Muscle layer of colon (tissue), 2 donors: ENCODE results near the gene HYDIN.

Experiments
- H3K27ac ChIP-seq: one replicate; pipeline ENCODE4 v1.7.0; 2013; ENCODE audit warnings: low read depth, mild to moderate bottlenecking, low read length, moderate library complexity
- H3K27me3 ChIP-seq, 2 donors: one replicate each; pipeline ENCODE4 v1.7.0; 2013; ENCODE audit warnings: low read length in 2 of 2, mild to moderate bottlenecking in 2 of 2; ENCODE audit not compliant: insufficient read depth in 2 of 2, control insufficient read depth in 1 of 2
- H3K36me3 ChIP-seq: one replicate; pipeline ENCODE4 v1.7.0; 2013; ENCODE audit warnings: mild to moderate bottlenecking, low read length; ENCODE audit not compliant: insufficient read depth
- H3K4me1 ChIP-seq: one replicate; pipeline ENCODE4 v1.7.0; 2013; ENCODE audit warnings: mild to moderate bottlenecking, low read length; ENCODE audit not compliant: insufficient read depth
- H3K4me3 ChIP-seq, 2 donors: one replicate each; pipeline ENCODE4 v1.7.0; 2013; ENCODE audit warnings: low read length in 2 of 2, low read depth in 1 of 2, mild to moderate bottlenecking in 1 of 2, moderate library complexity in 1 of 2
- H3K9ac ChIP-seq: one replicate; pipeline ENCODE4 v1.7.0; 2013; ENCODE audit warnings: low read length
- H3K9me3 ChIP-seq: one replicate; pipeline ENCODE4 v1.7.0; 2013; ENCODE audit warnings: mild to moderate bottlenecking, low read length
- donor health status: abdominal sarcoma.
- donor health status: Adenocarcinoma of cecum.

Gene HYDIN

GRCh38 chr16:70808371-70808770 lies 422.2 kb downstream of the HYDIN start:
- Histone ChIP-seq H3K36me3 (no peaks in the 10 kb centered on the region), H3K9me3 (no peaks in the 10 kb centered on the region), H3K4me3 (no peak overlapping the region), H3K27ac (no peak overlapping the region), H3K4me1 (no peaks in the 10 kb centered on the region), H3K9ac (no peak overlapping the region), H3K27me3 (peaks cover 0 to 4% of the 10 kb centered on the region in 2 donors)

DNA sequence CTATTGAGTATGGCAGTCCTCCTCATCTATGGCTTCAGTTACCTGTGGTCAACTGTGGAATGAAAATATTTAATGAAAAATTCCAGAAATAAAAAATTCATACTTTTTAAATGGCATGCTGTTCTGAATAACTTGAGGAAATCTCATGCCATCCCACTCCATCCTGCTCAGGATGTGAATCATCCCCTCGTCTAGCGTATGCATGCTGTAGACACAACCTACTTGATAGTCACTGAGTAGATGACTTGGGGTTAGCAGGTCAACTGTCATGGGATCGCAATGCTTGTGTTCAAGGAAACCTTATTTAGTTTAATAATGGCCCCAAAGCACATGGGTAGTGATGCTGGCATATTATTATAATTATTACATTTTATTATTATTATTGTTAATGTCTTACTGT lies 424.7 kb downstream of the HYDIN start:
- no peaks in the 10 kb centered on the region for H3K36me3 ChIP-seq
- H3K9me3 ChIP-seq: no peaks in the 10 kb centered on the region
- H3K27ac ChIP-seq: no peak overlapping the region

DNA sequence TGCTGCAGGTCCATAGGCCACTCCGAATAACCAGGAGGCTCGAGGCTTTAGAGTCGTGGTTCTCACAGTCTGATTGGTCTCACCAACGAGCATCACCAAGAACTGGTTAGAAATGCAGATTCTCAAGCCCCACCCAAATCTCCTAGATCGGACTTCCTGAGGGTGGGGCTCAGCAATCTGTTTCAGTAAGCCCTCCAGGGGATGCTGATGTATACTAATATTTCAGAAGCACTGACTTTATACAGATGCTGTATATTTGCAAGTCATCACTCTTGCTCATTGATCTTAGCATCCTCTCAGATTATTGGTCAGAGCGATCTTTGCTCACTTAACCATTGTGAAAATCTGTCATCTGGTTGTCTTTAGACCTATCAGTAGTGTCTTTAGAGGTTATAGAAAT lies 425.1 kb downstream of the HYDIN start:
- H3K4me1 ChIP-seq: peaks cover 2% of the 10 kb centered on the region
- no peak overlapping the region for H3K4me3 ChIP-seq
- no peaks in the 10 kb centered on the region for H3K9me3 ChIP-seq
- peaks cover 0 to 4% of the 10 kb centered on the region in 2 donors for H3K27me3 ChIP-seq
- H3K27ac ChIP-seq: no peak overlapping the region
- H3K36me3 ChIP-seq: no peaks in the 10 kb centered on the region
- no peak overlapping the region for H3K9ac ChIP-seq

More for the DNA sequence above, 424.7 kb downstream of the HYDIN start:
- H3K27me3 ChIP-seq: peaks cover 0 to 4% of the 10 kb centered on the region in 2 donors
- no peaks in the 10 kb centered on the region for H3K4me1 ChIP-seq
- no peak overlapping the region for H3K9ac ChIP-seq
- H3K4me3 ChIP-seq: no peak overlapping the region

- H3K9ac ChIP-seq: no peak overlapping the region
- H3K36me3 ChIP-seq: no peaks in the 10 kb centered on the region
- H3K4me1 ChIP-seq: peaks cover 7% of the 10 kb centered on the region
- no peaks in the 10 kb centered on the region for H3K9me3 ChIP-seq
- no peak overlapping the region for H3K27ac ChIP-seq
- no peak overlapping the region for H3K4me3 ChIP-seq
- H3K27me3 ChIP-seq: peaks cover 0 to 4% of the 10 kb centered on the region in 2 donors
These were observed 425.8 kb downstream of the HYDIN start for GRCh38 chr16:70804734-70805169.

GRCh38 chr16:70804153-70804733 lies 426.3 kb downstream of the HYDIN start:
- Histone ChIP-seq H3K9ac (no peak overlapping the region), H3K9me3 (no peaks in the 10 kb centered on the region), H3K4me3 (no peak overlapping the region), H3K27me3 (peaks cover 0 to under 1% of the 10 kb centered on the region in 2 donors), H3K4me1 (peaks cover 12% of the 10 kb centered on the region), H3K36me3 (no peaks in the 10 kb centered on the region), H3K27ac (no peak overlapping the region)

- H3K27me3 ChIP-seq: no peaks in the 10 kb centered on the region
- H3K9me3 ChIP-seq: no peaks in the 10 kb centered on the region
- no peak overlapping the region for H3K27ac ChIP-seq
- peaks cover 13% of the 10 kb centered on the region for H3K4me1 ChIP-seq
- H3K9ac ChIP-seq: no peak overlapping the region
- no peak overlapping the region for H3K4me3 ChIP-seq
- no peaks in the 10 kb centered on the region for H3K36me3 ChIP-seq
These were observed 427.2 kb downstream of the HYDIN start for GRCh38 chr16:70803319-70803718.

DNA sequence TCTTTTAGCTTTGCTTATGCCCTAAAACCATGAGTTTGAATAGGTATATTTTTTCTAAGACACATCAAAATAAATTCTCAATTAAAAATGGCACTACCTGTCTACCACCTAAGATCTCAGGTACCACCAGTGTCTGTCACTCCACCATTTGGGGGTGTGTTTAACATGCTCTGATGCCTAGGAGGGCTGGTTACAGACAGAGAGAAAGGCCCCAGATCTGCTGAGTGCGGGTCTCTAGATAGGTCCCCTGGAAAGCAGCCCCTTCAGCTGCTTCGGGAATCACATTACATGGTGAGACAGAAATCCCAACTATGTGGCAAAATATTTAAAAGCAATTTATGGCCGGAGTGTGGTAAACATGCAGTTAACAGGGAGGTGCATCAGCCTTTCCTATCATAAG lies 428.9 kb downstream of the HYDIN start:
- Histone ChIP-seq H3K27me3 (no peaks in the 10 kb centered on the region), H3K36me3 (no peaks in the 10 kb centered on the region), H3K9me3 (no peaks in the 10 kb centered on the region), H3K27ac (no peak overlapping the region), H3K4me3 (peak overlapping the region in 1 of 2 donors; percentile 98), H3K9ac (no peak overlapping the region), H3K4me1 (peaks cover 13% of the 10 kb centered on the region)

GRCh38 chr16:70800781-70801480 lies 429.6 kb downstream of the HYDIN start, which contains the start of gene VAC14:
VAC14 (minus strand) TSS chr16:70801158; CDS start chr16:70800900, 258 bp downstream.
- peak within 1 kb of the TSS; percentile 91 to 98 for H3K4me3 ChIP-seq
- no peaks in the 10 kb centered on the region for H3K36me3 ChIP-seq
- H3K9ac ChIP-seq: peak within 1 kb of the TSS; percentile 71
- no peaks in the 10 kb centered on the region for H3K9me3 ChIP-seq
- H3K27me3 ChIP-seq: no peaks in the 10 kb centered on the region
- peaks cover 13% of the 10 kb centered on the region for H3K4me1 ChIP-seq
- peak within 1 kb of the TSS; percentile 50 for H3K27ac ChIP-seq

- Histone ChIP-seq H3K27me3 (no peaks in the 10 kb centered on the region), H3K4me1 (peaks cover 13% of the 10 kb centered on the region), H3K36me3 (no peaks in the 10 kb centered on the region), H3K9ac (peak overlapping the region; percentile 71), H3K9me3 (no peaks in the 10 kb centered on the region), H3K4me3 (peak overlapping the region; percentile 91 to 98), H3K27ac (peak overlapping the region; percentile 50)
These were observed 430.2 kb downstream of the HYDIN start for GRCh38 chr16:70800311-70800710.

DNA sequence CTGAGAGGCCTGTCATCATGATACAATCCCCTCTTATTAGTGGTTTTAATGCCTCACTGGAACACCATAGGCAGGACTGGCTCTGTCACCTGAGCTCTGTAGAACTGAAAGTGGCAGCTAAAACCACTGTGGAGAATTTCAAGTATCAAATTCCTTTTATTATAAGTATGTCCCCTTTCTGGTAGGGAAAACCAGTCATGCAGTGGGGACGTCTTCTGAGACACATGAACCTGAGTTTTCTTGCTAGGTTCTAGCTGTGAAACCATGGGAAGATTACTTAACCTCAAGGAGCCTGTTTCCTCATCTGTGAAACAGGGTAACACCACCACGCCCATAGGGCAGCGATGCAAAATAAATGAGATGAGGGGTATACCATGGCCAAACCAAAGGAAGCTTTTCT lies 434.2 kb downstream of the HYDIN start:
- Histone ChIP-seq H3K4me3 (no peak overlapping the region), H3K4me1 (peaks cover 13% of the 10 kb centered on the region), H3K9me3 (no peaks in the 10 kb centered on the region), H3K27ac (no peak overlapping the region), H3K36me3 (no peaks in the 10 kb centered on the region), H3K27me3 (no peaks in the 10 kb centered on the region), H3K9ac (no peak overlapping the region)

DNA sequence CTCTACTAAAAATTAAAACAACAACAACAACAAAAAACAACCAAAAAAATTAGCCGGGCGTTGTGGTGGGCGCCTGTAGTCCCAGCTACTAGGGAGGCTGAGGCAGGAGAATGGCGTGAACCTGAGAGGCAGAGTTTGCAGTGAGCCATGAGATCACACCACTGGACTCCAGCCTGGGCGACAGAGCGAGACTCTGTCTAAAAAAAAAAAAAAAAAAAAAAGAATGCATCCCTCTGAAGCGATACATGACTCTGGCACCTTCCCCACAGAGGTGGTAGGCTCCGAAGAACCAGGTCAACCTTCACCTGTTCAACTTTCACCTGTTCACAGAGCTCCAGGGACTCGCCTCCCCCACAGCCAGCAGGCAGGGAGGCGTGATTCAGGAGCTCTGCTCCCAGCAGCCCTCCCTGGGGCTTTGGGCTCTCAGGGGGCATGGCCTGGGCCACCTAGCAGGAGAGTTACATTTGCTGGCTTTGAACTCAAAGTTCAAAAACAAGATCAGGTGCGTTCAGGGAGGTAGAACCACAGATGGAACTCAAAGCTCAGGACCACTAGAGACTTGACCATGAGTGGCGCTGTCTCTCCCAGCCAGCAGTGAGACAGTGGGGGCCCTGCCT lies 435.1 kb downstream of the HYDIN start:
- Histone ChIP-seq H3K4me1 (peaks cover 11% of the 10 kb centered on the region), H3K9me3 (no peaks in the 10 kb centered on the region), H3K4me3 (no peak overlapping the region), H3K27me3 (no peaks in the 10 kb centered on the region), H3K27ac (no peak overlapping the region), H3K9ac (no peak overlapping the region), H3K36me3 (no peaks in the 10 kb centered on the region)
